HepG2 (cell line): ENCODE measurements around the gene RASGRP4. TPM values are rescaled to one million over a fixed set of nuclear protein-coding genes. Genes with fewer than 3 reads are reported as not detected.
A peak's percentile ranks its signal among the peaks of the same experiment; 100 is the strongest.

ENCODE experiments used
- ATF7-NPFF ChIP-seq: sonication (generic); formaldehyde crosslinking; IDR thresholded peaks from 2 replicates; pipeline ENCODE4 v1.8.1; 2023; ENCODE audit warnings: mild to moderate bottlenecking, low read depth, missing genetic modification reagents, moderate library complexity
- CAMTA2 ChIP-seq: sonication (generic); formaldehyde crosslinking; IDR thresholded peaks from 2 replicates; pipeline ENCODE4 v1.4.0; 2020; ENCODE audit warnings: mild to moderate bottlenecking, missing genetic modification reagents, borderline replicate concordance
- CREBL2 ChIP-seq: sonication (generic); formaldehyde crosslinking; IDR thresholded peaks from 2 replicates; pipeline ENCODE4 v1.8.1; 2023; ENCODE audit warnings: missing genetic modification reagents, mild to moderate bottlenecking, borderline replicate concordance
- DRAP1 ChIP-seq: IDR thresholded peaks from 2 replicates; pipeline ENCODE4 v1.6.1; 2016; ENCODE audit warnings: missing genetic modification reagents, missing compliant biosample characterization
- ELF3 ChIP-seq: IDR thresholded peaks from 2 replicates; pipeline ENCODE4 v1.6.1; 2016; ENCODE audit warnings: missing genetic modification reagents, missing compliant biosample characterization
- FOXO4 ChIP-seq: sonication (generic); formaldehyde crosslinking; conservative IDR thresholded peaks from 2 replicates; pipeline ENCODE4 v1.8.1; 2023; ENCODE audit warnings: missing genetic modification reagents
- HNRNPK ChIP-seq: fragments of 200-400 bp; formaldehyde crosslinking; IDR thresholded peaks from 2 replicates; pipeline ENCODE4 v1.6.1; 2018; ENCODE audit warnings: low read length, low read depth, moderate library complexity, mild to moderate bottlenecking; ENCODE audit not compliant: poor library complexity, severe bottlenecking
- KDM5A ChIP-seq: fragments of 200-600 bp; sonication (generic); IDR thresholded peaks from 2 replicates; pipeline ENCODE4 v1.7.0; 2018; ENCODE audit warnings: antibody characterized with exemption, mild to moderate bottlenecking, low read length, borderline replicate concordance
- MED13 ChIP-seq: sonication (generic); formaldehyde crosslinking; IDR thresholded peaks from 2 replicates; pipeline ENCODE4 v1.5.0; 2020; ENCODE audit warnings: missing genetic modification reagents
- MEIS2 ChIP-seq: sonication (generic); formaldehyde crosslinking; IDR thresholded peaks from 2 replicates; pipeline ENCODE4 v1.9.0; 2021; ENCODE audit warnings: mild to moderate bottlenecking, missing genetic modification reagents
- MTA1 ChIP-seq: sonication (generic); formaldehyde crosslinking; IDR thresholded peaks from 2 replicates; pipeline ENCODE4 v1.4.0; 2020; ENCODE audit warnings: missing genetic modification reagents, mild to moderate bottlenecking, borderline replicate concordance
- MTF1 ChIP-seq: sonication (generic); formaldehyde crosslinking; IDR thresholded peaks from 2 replicates; pipeline ENCODE4 v1.5.0; 2020; ENCODE audit warnings: missing genetic modification reagents
- SOX6 ChIP-seq, 2 experiments: fragments of 450-650 bp in 1 of 2; sonication (generic) in 1 of 2; formaldehyde crosslinking in 1 of 2; IDR thresholded peaks; 2 replicates each; pipeline versions ENCODE4 v1.4.0 to v1.6.1; 2017 to 2020; ENCODE audit warnings: antibody characterized with exemption in 1 of 2, mild to moderate bottlenecking in 1 of 2, missing genetic modification reagents in 1 of 2
- U2AF1 ChIP-seq: fragments of 200-400 bp; formaldehyde crosslinking; optimal IDR thresholded peaks from 2 replicates; pipeline ENCODE3; 2017; ENCODE audit warnings: mild to moderate bottlenecking, low read depth, low read length
- ZNF597 ChIP-seq: sonication (generic); formaldehyde crosslinking; IDR thresholded peaks from 2 replicates; pipeline ENCODE4 v1.5.0; 2020; ENCODE audit warnings: missing genetic modification reagents
- ZNF775 ChIP-seq: sonication (generic); formaldehyde crosslinking; IDR thresholded peaks from 2 replicates; pipeline ENCODE4 v1.4.0; 2020; ENCODE audit warnings: missing genetic modification reagents, mild to moderate bottlenecking, moderate library complexity, borderline replicate concordance
- ZNF788 ChIP-seq: sonication (generic); formaldehyde crosslinking; IDR thresholded peaks from 2 replicates; pipeline ENCODE4 v1.5.0; 2020; ENCODE audit warnings: mild to moderate bottlenecking, missing genetic modification reagents, borderline replicate concordance
- ZNF790 ChIP-seq: sonication (generic); formaldehyde crosslinking; IDR thresholded peaks from 2 replicates; pipeline ENCODE4 v1.8.0; 2022; ENCODE audit warnings: missing genetic modification reagents, mild to moderate bottlenecking, borderline replicate concordance
- ZSCAN21 ChIP-seq: sonication (generic); formaldehyde crosslinking; IDR thresholded peaks from 2 replicates; pipeline ENCODE4 v1.8.0; 2022; ENCODE audit warnings: mild to moderate bottlenecking, missing genetic modification reagents, moderate library complexity, borderline replicate concordance
- polyA plus RNA-seq, 8 experiments: library from polyadenylated mRNA; depleted of rRNA in 3 of 8; stranded (reverse) in 7 of 8; unstranded in 1 of 8; fragments of >200 nt; fragmentation: Illumina TruSeq in 4 of 8; extraction: Trizol in 4 of 8; gene quantifications; 2 replicates each; pipeline versions ENCODE4 v1.2.1 to v1.2.3, GENCODE V29; 2011 to 2016; ENCODE audit warnings: low read depth in 4 of 8, missing spikeins in 1 of 8, mixed read lengths in 1 of 8; ENCODE audit not compliant: insufficient read depth in 1 of 8
- total RNA-seq, 5 experiments: library from RNA; depleted of rRNA; stranded (reverse); fragments of >200 nt; fragmentation: Illumina TruSeq; extraction: Trizol; gene quantifications; 2 replicates each; pipeline ENCODE4 v1.2.3, GENCODE V29; 2016; ENCODE audit warnings: low read depth in 1 of 5
- TF ChIP-seq, protein P1 (sequence below): sonication (generic); formaldehyde crosslinking; IDR thresholded peaks from 2 replicates; pipeline ENCODE4 v1.4.0; 2020; ENCODE audit warnings: mild to moderate bottlenecking, missing genetic modification reagents

Gene RASGRP4
- total and polyA plus RNA-seq, 2 of the 13 experiments (the other 11 are each of a cell fraction or from before 2014, with no cell fraction given), result not detected

DNA sequence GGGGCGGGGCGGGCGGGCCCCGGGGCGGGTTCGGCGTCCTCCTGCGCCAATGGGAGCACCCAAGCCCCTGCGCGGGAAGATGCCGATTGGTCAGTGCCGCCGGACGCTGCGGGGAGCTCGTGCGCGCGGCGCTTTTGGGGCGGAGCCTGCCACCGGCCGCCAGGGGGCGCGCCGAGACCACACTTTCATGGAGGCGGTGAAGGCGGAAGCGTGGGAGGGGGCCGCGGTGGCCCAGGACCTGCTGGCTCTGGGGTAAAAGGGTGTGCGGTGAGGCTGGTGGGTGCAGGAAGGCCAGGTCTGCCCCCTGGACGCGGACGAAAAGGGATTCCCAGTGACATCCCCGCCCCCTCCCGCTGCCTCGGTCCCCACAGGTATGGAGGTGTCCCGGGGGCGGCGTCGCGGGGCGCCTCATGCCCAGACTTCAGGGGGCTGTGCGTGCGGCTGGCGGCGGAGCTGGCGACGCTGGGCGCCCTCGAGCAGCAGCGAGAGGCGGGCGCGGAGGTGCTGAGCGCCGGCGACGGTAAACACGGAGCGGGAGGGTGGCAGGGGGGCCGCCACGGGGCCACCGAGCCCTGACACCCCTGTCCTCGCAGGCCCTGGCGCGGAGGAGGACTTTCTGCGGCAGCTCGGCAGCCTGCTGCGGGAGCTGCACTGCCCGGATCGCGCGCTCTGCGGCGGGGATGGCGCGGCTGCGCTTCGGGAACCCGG, 22.9 kb downstream of the RASGRP4 start, which contains the start of gene FAM98C (continued):
- TF ChIP-seq MED13 (no peak), DRAP1 (CRISPR knock-in tag) (peak; percentile 75), MTA1 (CRISPR knock-in tag) (peak; percentile 67; the same call in 1 of the 2 replicates), ZNF597 (CRISPR knock-in tag) (no peak), U2AF1 (peak; percentile 39), ZNF775 (CRISPR knock-in tag) (no peak), ZNF790 (CRISPR knock-in tag) (peak; percentile 82; the same call in 1 of the 2 replicates), ATF7-NPFF (CRISPR knock-in tag) (peak; percentile 92), CAMTA2 (0 out of 2 replicates have a peak, but pooled peaks have one; percentile 77), MEIS2 (CRISPR knock-in tag) (peak; percentile 55), FOXO4 (CRISPR knock-in tag) (peak; percentile 92; the same call in 1 of the 2 replicates), ELF3 (peak; percentile 87), CREBL2 (CRISPR knock-in tag) (peak; percentile 58; the same call in 1 of the 2 replicates), ZNF788 (CRISPR knock-in tag) (peak; percentile 81; the same call in 1 of the 2 replicates), MTF1 (peak; percentile 17; the same call in 1 of the 2 replicates), HNRNPK (peak; percentile 58), KDM5A (no peak), ZSCAN21 (CRISPR knock-in tag) (peak; percentile 66; the same call in 1 of the 2 replicates), SOX6 (IDR thresholded peaks at IDR 0.05) (no peak), SOX6 (CRISPR knock-in tag; IDR thresholded peaks at IDR 0.05) (peak; percentile 65)
- TF ChIP-seq, protein P1, sequence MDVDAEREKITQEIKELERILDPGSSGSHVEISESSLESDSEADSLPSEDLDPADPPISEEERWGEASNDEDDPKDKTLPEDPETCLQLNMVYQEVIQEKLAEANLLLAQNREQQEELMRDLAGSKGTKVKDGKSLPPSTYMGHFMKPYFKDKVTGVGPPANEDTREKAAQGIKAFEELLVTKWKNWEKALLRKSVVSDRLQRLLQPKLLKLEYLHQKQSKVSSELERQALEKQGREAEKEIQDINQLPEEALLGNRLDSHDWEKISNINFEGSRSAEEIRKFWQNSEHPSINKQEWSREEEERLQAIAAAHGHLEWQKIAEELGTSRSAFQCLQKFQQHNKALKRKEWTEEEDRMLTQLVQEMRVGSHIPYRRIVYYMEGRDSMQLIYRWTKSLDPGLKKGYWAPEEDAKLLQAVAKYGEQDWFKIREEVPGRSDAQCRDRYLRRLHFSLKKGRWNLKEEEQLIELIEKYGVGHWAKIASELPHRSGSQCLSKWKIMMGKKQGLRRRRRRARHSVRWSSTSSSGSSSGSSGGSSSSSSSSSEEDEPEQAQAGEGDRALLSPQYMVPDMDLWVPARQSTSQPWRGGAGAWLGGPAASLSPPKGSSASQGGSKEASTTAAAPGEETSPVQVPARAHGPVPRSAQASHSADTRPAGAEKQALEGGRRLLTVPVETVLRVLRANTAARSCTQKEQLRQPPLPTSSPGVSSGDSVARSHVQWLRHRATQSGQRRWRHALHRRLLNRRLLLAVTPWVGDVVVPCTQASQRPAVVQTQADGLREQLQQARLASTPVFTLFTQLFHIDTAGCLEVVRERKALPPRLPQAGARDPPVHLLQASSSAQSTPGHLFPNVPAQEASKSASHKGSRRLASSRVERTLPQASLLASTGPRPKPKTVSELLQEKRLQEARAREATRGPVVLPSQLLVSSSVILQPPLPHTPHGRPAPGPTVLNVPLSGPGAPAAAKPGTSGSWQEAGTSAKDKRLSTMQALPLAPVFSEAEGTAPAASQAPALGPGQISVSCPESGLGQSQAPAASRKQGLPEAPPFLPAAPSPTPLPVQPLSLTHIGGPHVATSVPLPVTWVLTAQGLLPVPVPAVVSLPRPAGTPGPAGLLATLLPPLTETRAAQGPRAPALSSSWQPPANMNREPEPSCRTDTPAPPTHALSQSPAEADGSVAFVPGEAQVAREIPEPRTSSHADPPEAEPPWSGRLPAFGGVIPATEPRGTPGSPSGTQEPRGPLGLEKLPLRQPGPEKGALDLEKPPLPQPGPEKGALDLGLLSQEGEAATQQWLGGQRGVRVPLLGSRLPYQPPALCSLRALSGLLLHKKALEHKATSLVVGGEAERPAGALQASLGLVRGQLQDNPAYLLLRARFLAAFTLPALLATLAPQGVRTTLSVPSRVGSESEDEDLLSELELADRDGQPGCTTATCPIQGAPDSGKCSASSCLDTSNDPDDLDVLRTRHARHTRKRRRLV, result 0 out of 2 replicates have a peak, but pooled peaks have one; percentile 57
